ENCODE data around the gene FLNA. TPM values are rescaled to one million over a fixed set of nuclear protein-coding genes. Genes with fewer than 3 reads are reported as not detected.
A peak's percentile ranks its signal among the peaks of the same experiment; 100 is the strongest.

Gene FLNA
- total and polyA plus RNA-seq, 9 of the 15 experiments (the other 6 are each of a cell fraction or from before 2014, with no cell fraction given): 6.2 to 735 (median 135) TPM

- no peak for TF ChIP-seq ZBTB49 (CRISPR knock-in tag; IDR thresholded peaks at IDR 0.05; ENCODE audit: borderline replicate concordance)
- TF ChIP-seq NFXL1 (CRISPR knock-in tag; IDR thresholded peaks at IDR 0.05): no peak
- TF ChIP-seq KLF13 (tag; IDR thresholded peaks at IDR 0.05; ENCODE audit: borderline replicate concordance, low read depth): peak; percentile 68; the same call in 1 of the 2 replicates
- TF ChIP-seq ZNF398 (CRISPR knock-in tag; IDR thresholded peaks at IDR 0.05): no peak
- peak; percentile 83; the same call in 1 of the 2 replicates for TF ChIP-seq LCOR (CRISPR knock-in tag; IDR thresholded peaks at IDR 0.05)
- peak; percentile 86 for TF ChIP-seq CHCHD3 (CRISPR knock-in tag; IDR thresholded peaks at IDR 0.05)
- no peak for TF ChIP-seq ZNF707 (CRISPR knock-in tag; conservative IDR thresholded peaks at IDR 0.05)
- TF ChIP-seq TOE1 (IDR thresholded peaks at IDR 0.05; ENCODE audit: borderline replicate concordance): peak; percentile 93
- no peak for TF ChIP-seq TOE1 (CRISPR knock-in tag; IDR thresholded peaks at IDR 0.05; ENCODE audit: borderline replicate concordance, low read depth)
- TF ChIP-seq ZBTB43 (CRISPR knock-in tag; IDR thresholded peaks at IDR 0.05): no peak
These were observed 3.2 kb downstream of the FLNA start (continued) for GRCh38 chrX:154371017-154371788.
